ENCODE measurements around the gene GTF3C1.

GTF3C1 gene

GRCh38 chr16:27549464-27549745 is 308 bp downstream of the GTF3C1 start:
- DNase-seq (ENCODE audit: low read depth) = no peak
- peak overlapping the region; percentile 84 for H3K4me3 ChIP-seq (ENCODE audit: low read length)
- TF ChIP-seq CTCF (conservative IDR thresholded peaks at IDR 0.05; ENCODE audit: low read depth, low read length) = no peak

GRCh38 chr16:27547851-27548250 is 1.9 kb downstream of the GTF3C1 start:
- DNase-seq (ENCODE audit: low read depth) = no peak
- TF ChIP-seq CTCF (conservative IDR thresholded peaks at IDR 0.05; ENCODE audit: low read depth, low read length) = no peak
- H3K4me3 ChIP-seq (ENCODE audit: low read length) = no peak overlapping the region

- TF ChIP-seq CTCF (conservative IDR thresholded peaks at IDR 0.05; ENCODE audit: low read depth, low read length) = no peak
- H3K4me3 ChIP-seq (ENCODE audit: low read length) = no peak overlapping the region
- no peak for DNase-seq (ENCODE audit: low read depth)
Measured at GRCh38 chr16:27547134-27547533, 2.6 kb downstream of the GTF3C1 start.

GRCh38 chr16:27544671-27545070 is 5.0 kb downstream of the GTF3C1 start:
- TF ChIP-seq CTCF (conservative IDR thresholded peaks at IDR 0.05; ENCODE audit: low read depth, low read length) = no peak
- no peak for DNase-seq (ENCODE audit: low read depth)
- H3K4me3 ChIP-seq (ENCODE audit: low read length) = no peak overlapping the region

- TF ChIP-seq CTCF (conservative IDR thresholded peaks at IDR 0.05; ENCODE audit: low read depth, low read length) = no peak
- no peak overlapping the region for H3K4me3 ChIP-seq (ENCODE audit: low read length)
- DNase-seq (ENCODE audit: low read depth) = no peak
Measured at GRCh38 chr16:27543801-27544200, 5.9 kb downstream of the GTF3C1 start.

- no peak for TF ChIP-seq CTCF (conservative IDR thresholded peaks at IDR 0.05; ENCODE audit: low read depth, low read length)
- H3K4me3 ChIP-seq (ENCODE audit: low read length) = no peak overlapping the region
- no peak for DNase-seq (ENCODE audit: low read depth)
Measured at GRCh38 chr16:27539636-27540035, 10.1 kb downstream of the GTF3C1 start.

- H3K4me3 ChIP-seq (ENCODE audit: low read length) = no peak overlapping the region
- TF ChIP-seq CTCF (conservative IDR thresholded peaks at IDR 0.05; ENCODE audit: low read depth, low read length) = no peak
- DNase-seq (ENCODE audit: low read depth) = no peak
Measured at GRCh38 chr16:27539120-27539519, 10.6 kb downstream of the GTF3C1 start.
